ENCODE data around the gene HECTD4. TPM values are rescaled to one million over a fixed set of nuclear protein-coding genes. Genes with fewer than 3 reads are reported as not detected.

Gene HECTD4
- total and polyA plus RNA-seq, 12 donors = 3.0 to 33.7 (median 23.9) TPM

- WGBS, 2 donors = 59 to 89% methylated on average over 25 of the region's 25 CpGs
- no peak for TF ChIP-seq CTCF (IDR thresholded peaks at IDR 0.05)
- H3K9me3 ChIP-seq = no peaks in the 10 kb centered on the region
- peaks cover 0 to 100% (median 42%) of the 10 kb centered on the region in 9 donors for H3K36me3 ChIP-seq
- H3K4me1 ChIP-seq = no peaks in the 10 kb centered on the region
- H3K27ac ChIP-seq = no peak overlapping the region
- no peak for DNase-seq
- no peak for ATAC-seq
- intact Hi-C loops (cut with DNase I) = no loop called here
- no peak overlapping the region for H3K4me3 ChIP-seq
- H3K27me3 ChIP-seq = no peaks in the 10 kb centered on the region
Observed at GRCh38 chr12:112243255-112244110, 138.7 kb downstream of the HECTD4 start.

GRCh38 chr12:112241176-112241575, 141.1 kb downstream of the HECTD4 start:
- Histone ChIP-seq H3K36me3 (peaks cover 0 to 100% (median 51%) of the 10 kb centered on the region in 9 donors), H3K27ac (no peak overlapping the region), H3K27me3 (no peaks in the 10 kb centered on the region), H3K4me1 (no peaks in the 10 kb centered on the region), H3K4me3 (no peak overlapping the region), H3K9me3 (no peaks in the 10 kb centered on the region)
- ATAC-seq (no peak), DNase-seq (no peak)
- WGBS, 2 donors = 85 to 87% methylated on average over 3 of the region's 3 CpGs
- TF ChIP-seq CTCF (IDR thresholded peaks at IDR 0.05) = no peak
- intact Hi-C loops (cut with DNase I) = no loop called here

- H3K36me3 ChIP-seq = peaks cover 0 to 100% (median 61%) of the 10 kb centered on the region in 9 donors
- intact Hi-C loops (cut with DNase I) = loop anchor here in 1 of 10 donors (10.0 kb wide), 1 partner anchor 95 kb away; no protein-coding TSS in a partner anchor
- no peaks in the 10 kb centered on the region for H3K9me3 ChIP-seq
- 92 to 96% methylated on average over 6 of the region's 6 CpGs for WGBS, 2 donors
- H3K27ac ChIP-seq = no peak overlapping the region
- no peaks in the 10 kb centered on the region for H3K27me3 ChIP-seq
- no peaks in the 10 kb centered on the region for H3K4me1 ChIP-seq
- ATAC-seq (no peak), DNase-seq (no peak)
- H3K4me3 ChIP-seq = no peak overlapping the region
- TF ChIP-seq CTCF (IDR thresholded peaks at IDR 0.05) = no peak
Observed at GRCh38 chr12:112239881-112240280, 142.3 kb downstream of the HECTD4 start.

- intact Hi-C loops (cut with DNase I) = loop anchor here in 1 of 10 donors (10.0 kb wide), 1 partner anchor 94 kb away; no protein-coding TSS in a partner anchor
- no peaks in the 10 kb centered on the region for H3K9me3 ChIP-seq
- H3K4me3 ChIP-seq = no peak overlapping the region
- no peaks in the 10 kb centered on the region for H3K4me1 ChIP-seq
- H3K27ac ChIP-seq = no peak overlapping the region
- 82 to 87% methylated on average over 7 of the region's 7 CpGs for WGBS, 2 donors
- H3K36me3 ChIP-seq = peaks cover 0 to 100% (median 64%) of the 10 kb centered on the region in 9 donors
- ATAC-seq (no peak), DNase-seq (no peak)
- TF ChIP-seq CTCF (IDR thresholded peaks at IDR 0.05) = no peak
- no peaks in the 10 kb centered on the region for H3K27me3 ChIP-seq
Observed at GRCh38 chr12:112239020-112239419, 143.2 kb downstream of the HECTD4 start.

Data from heart right ventricle (tissue), 16 donors.